HEK293 (cell line): ENCODE measurements around the gene SLC1A3.

Experiments
- CTCF ChIA-PET: fragments of 350-600 bp; formaldehyde crosslinking; extraction: SDS; loops from one replicate; lab custom pipeline; 2021; ENCODE audit warnings: antibody characterized with exemption; lab: Yijun Ruan, JAX
- POLR2A ChIA-PET: fragments of 300-600 bp; formaldehyde crosslinking; extraction: SDS; loops from one replicate; lab custom pipeline; 2020; ENCODE audit warnings: antibody characterized with exemption, inconsistent platforms; lab: Yijun Ruan, JAX
- H3K27ac ChIP-seq: fragments of 200-500 bp; sonication (Bioruptor generic); 2 replicates; pipeline ENCODE4 v1.5.1; 2014; ENCODE audit warnings: low read depth, low read length, control low read depth, inconsistent platforms; ENCODE audit errors: extremely low read depth
- H3K36me3 ChIP-seq, 2 experiments: fragments of 200-500 bp in 1 of 2; sonication (Bioruptor generic) in 1 of 2; 1 replicate in 1 of 2; 2 replicates in 1 of 2; pipeline ENCODE4 v1.5.1; 2014 to 2017; ENCODE audit warnings: inconsistent platforms in 2 of 2, low read length in 2 of 2; ENCODE audit not compliant: control insufficient read depth in 2 of 2, insufficient read depth in 1 of 2
- H3K4me1 ChIP-seq: fragments of 200-500 bp; sonication (Bioruptor generic); 2 replicates; pipeline ENCODE4 v1.5.1; 2014; ENCODE audit warnings: mild to moderate bottlenecking, low read length, inconsistent platforms; ENCODE audit not compliant: control insufficient read depth, insufficient read depth
- H3K4me3 ChIP-seq: 2 replicates; pipeline ENCODE4 v1.5.1; 2011; ENCODE audit warnings: low read depth, mild to moderate bottlenecking, control low read depth, low read length, moderate library complexity
- H3K9me3 ChIP-seq: fragments of 200-500 bp; sonication (Bioruptor generic); 2 replicates; pipeline ENCODE4 v1.5.1; 2014; ENCODE audit warnings: low read depth, low read length, inconsistent platforms; ENCODE audit not compliant: control insufficient read depth, insufficient read depth
- HOXC10 ChIP-seq: sonication (generic); formaldehyde crosslinking; IDR thresholded peaks from 2 replicates; pipeline ENCODE4 v1.8.1; 2023; ENCODE audit warnings: mild to moderate bottlenecking, missing genetic modification reagents
- REST ChIP-seq: fragments of 450-650 bp; formaldehyde crosslinking; IDR thresholded peaks from 2 replicates; pipeline ENCODE4 v1.5.1; 2016; ENCODE audit warnings: missing biosample characterization, missing genetic modification characterization
- SCRT1 ChIP-seq: fragments of 450-650 bp; formaldehyde crosslinking; IDR thresholded peaks from 2 replicates; pipeline ENCODE4 v1.5.1; 2016; ENCODE audit warnings: missing biosample characterization, missing genetic modification characterization, borderline replicate concordance
- ZNF121 ChIP-seq: fragments of 450-650 bp; formaldehyde crosslinking; IDR thresholded peaks from 2 replicates; pipeline ENCODE4 v1.5.1; 2016; ENCODE audit warnings: missing biosample characterization, missing genetic modification characterization
- ZNF169 ChIP-seq: fragments of 450-650 bp; formaldehyde crosslinking; IDR thresholded peaks from 2 replicates; pipeline ENCODE4 v1.5.1; 2016; ENCODE audit warnings: missing biosample characterization, missing genetic modification characterization
- ZNF174 ChIP-seq: fragments of 450-650 bp; formaldehyde crosslinking; IDR thresholded peaks from 2 replicates; pipeline ENCODE4 v1.5.0; 2017; ENCODE audit warnings: missing biosample characterization, mild to moderate bottlenecking, missing genetic modification characterization
- ZNF19 ChIP-seq: fragments of 450-650 bp; formaldehyde crosslinking; IDR thresholded peaks from 2 replicates; pipeline ENCODE4; 2016; ENCODE audit warnings: missing biosample characterization, missing genetic modification characterization, low read depth
- ZNF26 ChIP-seq: fragments of 450-650 bp; formaldehyde crosslinking; IDR thresholded peaks from 2 replicates; pipeline ENCODE4 v1.5.1; 2016; ENCODE audit warnings: missing biosample characterization, missing genetic modification characterization
- ZNF266 ChIP-seq: fragments of 450-650 bp; formaldehyde crosslinking; IDR thresholded peaks from 2 replicates; pipeline ENCODE4 v1.5.1; 2016; ENCODE audit warnings: missing biosample characterization, missing genetic modification characterization, low read depth
- ZNF391 ChIP-seq: fragments of 450-650 bp; formaldehyde crosslinking; IDR thresholded peaks from 2 replicates; pipeline ENCODE4 v1.5.1; 2016; ENCODE audit warnings: low read depth, missing biosample characterization, missing genetic modification characterization, borderline replicate concordance
- ZNF48 ChIP-seq: fragments of 450-650 bp; formaldehyde crosslinking; IDR thresholded peaks from 2 replicates; pipeline ENCODE4 v1.5.1; 2016; ENCODE audit warnings: missing biosample characterization, missing genetic modification characterization
- ZNF513 ChIP-seq: fragments of 450-650 bp; IDR thresholded peaks from 2 replicates; pipeline ENCODE4 v1.5.1; 2018; ENCODE audit warnings: missing biosample characterization, missing genetic modification characterization
- ZNF514 ChIP-seq: fragments of 450-650 bp; formaldehyde crosslinking; IDR thresholded peaks from 2 replicates; pipeline ENCODE4 v1.5.1; 2016; ENCODE audit warnings: missing biosample characterization, missing genetic modification characterization
- ZNF529 ChIP-seq: fragments of 450-650 bp; formaldehyde crosslinking; IDR thresholded peaks from 2 replicates; pipeline ENCODE4 v1.5.1; 2017; ENCODE audit warnings: missing genetic modification characterization, missing biosample characterization; ENCODE audit not compliant: insufficient replicate concordance
- ZNF548 ChIP-seq: fragments of 450-650 bp; formaldehyde crosslinking; IDR thresholded peaks from 2 replicates; pipeline ENCODE4 v1.5.1; 2016; ENCODE audit warnings: missing biosample characterization, missing genetic modification characterization
- ZNF555 ChIP-seq: fragments of 450-650 bp; formaldehyde crosslinking; conservative IDR thresholded peaks from 2 replicates; pipeline ENCODE4 v1.5.1; 2017; ENCODE audit warnings: missing biosample characterization, mild to moderate bottlenecking, missing genetic modification characterization, inconsistent platforms
- ZNF785 ChIP-seq: fragments of 450-650 bp; formaldehyde crosslinking; IDR thresholded peaks from 2 replicates; pipeline ENCODE4 v1.5.1; 2016; ENCODE audit warnings: missing biosample characterization, missing genetic modification characterization
- TF ChIP-seq, protein P1 (sequence below): fragments of 450-650 bp; formaldehyde crosslinking; IDR thresholded peaks from 2 replicates; pipeline ENCODE4 v1.5.1; 2016; ENCODE audit warnings: missing biosample characterization, missing genetic modification characterization
- TF ChIP-seq, protein P2 (sequence below): fragments of 450-650 bp; formaldehyde crosslinking; IDR thresholded peaks from 2 replicates; pipeline ENCODE4 v1.5.1; 2017; ENCODE audit warnings: missing biosample characterization, missing genetic modification characterization

Gene SLC1A3

GRCh38 chr5:36637101-36637500 is 30.7 kb downstream of the SLC1A3 start:
- Histone ChIP-seq H3K9me3 (no peaks in the 10 kb centered on the region), H3K27ac (no peak overlapping the region), H3K4me1 (peaks cover 11% of the 10 kb centered on the region), H3K36me3 (peaks cover 0 to 7% of the 10 kb centered on the region in 2 experiments; a peak in 1 of 3 replicates), H3K4me3 (no peak overlapping the region)
- TF ChIP-seq ZNF266, result no peak
- TF ChIP-seq ZNF514 (tag by site-specific recombination), result no peak
- TF ChIP-seq ZNF48 (tag by site-specific recombination), result no peak
- TF ChIP-seq ZNF121 (tag by site-specific recombination), result no peak
- TF ChIP-seq ZNF174 (tag by site-specific recombination), result no peak
- TF ChIP-seq, protein P1, sequence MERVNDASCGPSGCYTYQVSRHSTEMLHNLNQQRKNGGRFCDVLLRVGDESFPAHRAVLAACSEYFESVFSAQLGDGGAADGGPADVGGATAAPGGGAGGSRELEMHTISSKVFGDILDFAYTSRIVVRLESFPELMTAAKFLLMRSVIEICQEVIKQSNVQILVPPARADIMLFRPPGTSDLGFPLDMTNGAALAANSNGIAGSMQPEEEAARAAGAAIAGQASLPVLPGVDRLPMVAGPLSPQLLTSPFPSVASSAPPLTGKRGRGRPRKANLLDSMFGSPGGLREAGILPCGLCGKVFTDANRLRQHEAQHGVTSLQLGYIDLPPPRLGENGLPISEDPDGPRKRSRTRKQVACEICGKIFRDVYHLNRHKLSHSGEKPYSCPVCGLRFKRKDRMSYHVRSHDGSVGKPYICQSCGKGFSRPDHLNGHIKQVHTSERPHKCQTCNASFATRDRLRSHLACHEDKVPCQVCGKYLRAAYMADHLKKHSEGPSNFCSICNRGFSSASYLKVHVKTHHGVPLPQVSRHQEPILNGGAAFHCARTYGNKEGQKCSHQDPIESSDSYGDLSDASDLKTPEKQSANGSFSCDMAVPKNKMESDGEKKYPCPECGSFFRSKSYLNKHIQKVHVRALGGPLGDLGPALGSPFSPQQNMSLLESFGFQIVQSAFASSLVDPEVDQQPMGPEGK (tag by site-specific recombination), result no peak
- no peak for TF ChIP-seq ZNF513 (tag by site-specific recombination)
- TF ChIP-seq, protein P2, sequence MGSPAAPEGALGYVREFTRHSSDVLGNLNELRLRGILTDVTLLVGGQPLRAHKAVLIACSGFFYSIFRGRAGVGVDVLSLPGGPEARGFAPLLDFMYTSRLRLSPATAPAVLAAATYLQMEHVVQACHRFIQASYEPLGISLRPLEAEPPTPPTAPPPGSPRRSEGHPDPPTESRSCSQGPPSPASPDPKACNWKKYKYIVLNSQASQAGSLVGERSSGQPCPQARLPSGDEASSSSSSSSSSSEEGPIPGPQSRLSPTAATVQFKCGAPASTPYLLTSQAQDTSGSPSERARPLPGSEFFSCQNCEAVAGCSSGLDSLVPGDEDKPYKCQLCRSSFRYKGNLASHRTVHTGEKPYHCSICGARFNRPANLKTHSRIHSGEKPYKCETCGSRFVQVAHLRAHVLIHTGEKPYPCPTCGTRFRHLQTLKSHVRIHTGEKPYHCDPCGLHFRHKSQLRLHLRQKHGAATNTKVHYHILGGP (tag by site-specific recombination), result no peak
- TF ChIP-seq REST (tag by site-specific recombination), result no peak
- no peak for TF ChIP-seq ZNF785
- TF ChIP-seq ZNF529 (tag by site-specific recombination), result no peak
- no peak for TF ChIP-seq ZNF548 (tag by site-specific recombination)
- TF ChIP-seq SCRT1, result no peak
- TF ChIP-seq ZNF555 (tag by site-specific recombination), result no peak
- TF ChIP-seq HOXC10 (CRISPR knock-in tag), result no peak
- ChIA-PET CTCF (interaction anchor here (0.6 to 1.6 kb wide), 3 partner anchors 15 to 89 kb away, joined by 3 to 5 read pairs (median 5); no protein-coding TSS in a partner anchor), POLR2A (no interaction called here)

DNA sequence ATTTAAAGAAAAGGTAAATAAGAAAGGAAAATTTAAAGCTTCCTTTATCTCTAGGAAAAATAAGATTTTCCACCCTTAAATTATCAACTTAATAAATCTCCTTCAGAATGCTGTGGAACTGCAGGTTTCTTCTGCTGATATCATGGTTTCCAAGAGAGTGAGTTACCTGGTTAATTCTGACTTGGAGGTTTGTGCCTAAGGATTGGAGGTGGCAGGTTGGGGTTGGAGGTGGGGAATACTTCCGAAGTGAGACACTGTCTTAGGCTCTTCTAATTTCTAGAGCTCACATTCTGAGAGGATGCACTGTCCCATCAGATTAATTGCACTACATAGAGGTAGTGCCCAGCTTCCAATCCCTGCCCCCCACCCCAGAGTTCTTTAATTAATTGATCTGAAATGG is 31.1 kb downstream of the SLC1A3 start:
- H3K36me3 ChIP-seq, result peaks cover 0 to 4% of the 10 kb centered on the region in 2 experiments; a peak in 1 of 3 replicates
- ChIA-PET CTCF (interaction anchor here (0.6 to 1.6 kb wide), 3 partner anchors 15 to 89 kb away, joined by 3 to 5 read pairs (median 5); no protein-coding TSS in a partner anchor), POLR2A (interaction anchor here (0.6 to 0.9 kb wide), 2 partner anchors 13 to 275 kb away, joined by 3 read pairs; no protein-coding TSS in a partner anchor)
- peaks cover 16% of the 10 kb centered on the region for H3K4me1 ChIP-seq
- no peaks in the 10 kb centered on the region for H3K9me3 ChIP-seq
- no peak overlapping the region for H3K27ac ChIP-seq
- no peak overlapping the region for H3K4me3 ChIP-seq
- no peak for TF ChIP-seq ZNF19 (tag by site-specific recombination)
- TF ChIP-seq HOXC10 (CRISPR knock-in tag), result no peak
- TF ChIP-seq ZNF169 (tag by site-specific recombination), result no peak
- no peak for TF ChIP-seq ZNF391
- TF ChIP-seq ZNF26 (tag by site-specific recombination), result no peak
- TF ChIP-seq ZNF174 (tag by site-specific recombination), result no peak
